Neural cell (in vitro differentiated cells): ENCODE measurements around the gene ARSI. TPM values are rescaled to one million over a fixed set of nuclear protein-coding genes. Genes with fewer than 3 reads are reported as not detected.

Experiments used
- H2AFZ ChIP-seq: fragments of 200-600, 300-800 bp; sonication (generic), shearing (Covaris generic); 2 replicates; pipeline ENCODE4 v1.6.0; 2014; ENCODE audit warnings: low read depth, mild to moderate bottlenecking, antibody characterized with exemption, low read length, moderate library complexity
- H3F3A ChIP-seq: fragments of 200-600 bp; shearing (Covaris generic); 2 replicates; pipeline ENCODE4 v1.6.1; 2016; ENCODE audit warnings: mild to moderate bottlenecking, moderate library complexity, mixed read lengths, antibody characterized with exemption, low read length; ENCODE audit not compliant: insufficient read depth, poor library complexity, severe bottlenecking
- H3K27ac ChIP-seq: fragments of 200-600, 300-800 bp; sonication (generic), shearing (Covaris generic); 2 replicates; pipeline ENCODE4 v1.5.1; 2014; ENCODE audit warnings: mild to moderate bottlenecking, low read length, moderate library complexity
- H3K27me3 ChIP-seq: fragments of 300-800, 200-600 bp; sonication (generic), shearing (Covaris generic); 2 replicates; pipeline ENCODE4 v1.6.0; 2014; ENCODE audit warnings: mild to moderate bottlenecking, low read depth, low read length, moderate library complexity; ENCODE audit not compliant: insufficient read depth
- H3K36me3 ChIP-seq: fragments of 300-800, 200-600 bp; sonication (generic), shearing (Covaris generic); 2 replicates; pipeline ENCODE4 v1.5.1; 2014; ENCODE audit warnings: mild to moderate bottlenecking, antibody characterized with exemption, low read length, moderate library complexity; ENCODE audit not compliant: insufficient read depth
- H3K4me2 ChIP-seq: fragments of 300-800, 200-600 bp; sonication (generic), shearing (Covaris generic); 2 replicates; pipeline ENCODE4 v1.6.0; 2014; ENCODE audit warnings: mild to moderate bottlenecking, low read length
- H3K4me3 ChIP-seq: fragments of 300-800, 200-600 bp; sonication (generic), shearing (Covaris generic); 2 replicates; pipeline ENCODE4 v1.5.1; 2014; ENCODE audit warnings: mild to moderate bottlenecking, low read length, moderate library complexity
- H3K79me2 ChIP-seq: fragments of 200-600 bp; shearing (Covaris generic); replicated peaks from 2 replicates; pipeline ENCODE4 v1.6.0; 2014; ENCODE audit warnings: mild to moderate bottlenecking, low read length, moderate library complexity; ENCODE audit not compliant: insufficient read depth
- H3K9ac ChIP-seq: fragments of 300-800, 200-600 bp; sonication (generic), shearing (Covaris generic); 2 replicates; pipeline ENCODE4 v1.6.1; 2016; ENCODE audit warnings: mild to moderate bottlenecking, low read length, mixed read lengths
- H3K9me2 ChIP-seq: fragments of 200-600 bp; shearing (Covaris generic); 2 replicates; pipeline ENCODE4 v1.6.1; 2016; ENCODE audit warnings: mild to moderate bottlenecking, low read length, mixed read lengths; ENCODE audit not compliant: insufficient read depth
- H3K9me3 ChIP-seq: fragments of 200-600, 300-800 bp; sonication (generic), shearing (Covaris generic); 2 replicates; pipeline ENCODE4 v1.6.1; 2016; ENCODE audit warnings: mild to moderate bottlenecking, mixed run types, low read length, moderate library complexity, mixed read lengths
- H4K20me1 ChIP-seq: fragments of 200-600 bp; shearing (Covaris generic); 2 replicates; pipeline ENCODE4 v1.6.1; 2016; ENCODE audit warnings: mild to moderate bottlenecking, mixed run types; ENCODE audit not compliant: insufficient read depth
- EP300 ChIP-seq: fragments of 450-650 bp; conservative IDR thresholded peaks from 2 replicates; pipeline ENCODE4 v1.6.1; 2014; ENCODE audit warnings: antibody characterized with exemption, mild to moderate bottlenecking, moderate library complexity; ENCODE audit not compliant: poor library complexity, severe bottlenecking
- EZH2 ChIP-seq: fragments of 200-600, 300-800 bp; shearing (Covaris generic), sonication (generic); IDR thresholded peaks from 2 replicates; pipeline ENCODE4 v1.6.1; 2014; ENCODE audit warnings: antibody characterized with exemption, low read length, borderline replicate concordance, mild to moderate bottlenecking; ENCODE audit not compliant: insufficient read depth, poor library complexity, severe bottlenecking
- MXI1 ChIP-seq: fragments of 450-650 bp; conservative IDR thresholded peaks from 2 replicates; pipeline ENCODE4 v1.6.1; 2014; ENCODE audit warnings: antibody characterized with exemption, mild to moderate bottlenecking; ENCODE audit not compliant: poor library complexity, severe bottlenecking
- POLR2AphosphoS5 ChIP-seq: IDR thresholded peaks from 2 replicates; pipeline ENCODE4 v1.6.1; 2012
- RAD21 ChIP-seq: fragments of 450-650 bp; conservative IDR thresholded peaks from 2 replicates; pipeline ENCODE4 v1.6.1; 2014; ENCODE audit warnings: antibody characterized with exemption, mild to moderate bottlenecking, moderate library complexity
- SMC3 ChIP-seq: fragments of 450-650 bp; conservative IDR thresholded peaks from 2 replicates; pipeline ENCODE4 v1.6.1; 2014; ENCODE audit warnings: antibody characterized with exemption, mild to moderate bottlenecking, moderate library complexity; ENCODE audit not compliant: poor library complexity
- TAF1 ChIP-seq: IDR thresholded peaks from 2 replicates; pipeline ENCODE4 v1.6.1; 2012; ENCODE audit warnings: low read depth
- polyA plus RNA-seq: library from polyadenylated mRNA; depleted of rRNA; stranded (reverse); fragments of >200 nt; gene quantifications from 2 replicates; pipeline ENCODE4 v1.2.3, GENCODE V29; 2014
- TF ChIP-seq, protein P1 (sequence below): fragments of 450-650 bp; IDR thresholded peaks from 2 replicates; pipeline ENCODE4 v1.5.1; 2014; ENCODE audit warnings: antibody characterized with exemption, mild to moderate bottlenecking, moderate library complexity; ENCODE audit not compliant: poor library complexity, severe bottlenecking
- TF ChIP-seq, protein P2 (sequence below): IDR thresholded peaks from 2 replicates; pipeline ENCODE4 v1.6.1; 2012; ENCODE audit warnings: borderline replicate concordance

Gene ARSI
- polyA plus RNA-seq, 1 donor from 2014 or later: not detected

DNA sequence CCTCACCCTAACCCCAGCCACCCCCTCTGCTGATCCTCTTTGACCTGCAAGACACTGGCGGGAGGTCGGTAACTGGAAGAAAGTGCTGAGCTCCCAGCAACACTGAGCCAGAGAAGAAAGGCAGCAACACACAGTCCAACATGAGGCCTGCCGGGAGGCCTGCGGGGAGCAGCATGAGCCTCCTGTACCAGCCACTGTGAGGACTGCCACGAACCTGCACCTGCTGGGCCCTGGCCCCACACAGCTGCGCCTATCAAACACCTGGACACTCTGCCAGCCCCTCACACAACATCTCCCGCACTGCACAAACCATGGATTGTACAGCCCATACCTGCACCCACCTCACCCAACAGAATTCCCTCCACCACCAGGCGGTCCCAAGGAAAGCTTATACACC lies 31.4 kb downstream of the ARSI start:
- no peaks in the 10 kb centered on the region for H4K20me1 ChIP-seq
- H2AFZ ChIP-seq: no peak overlapping the region
- TF ChIP-seq SMC3: no peak
- TF ChIP-seq MXI1: no peak
- TF ChIP-seq POLR2AphosphoS5: no peak
- TF ChIP-seq TAF1: no peak
- no peak for TF ChIP-seq RAD21
- TF ChIP-seq, protein P1, sequence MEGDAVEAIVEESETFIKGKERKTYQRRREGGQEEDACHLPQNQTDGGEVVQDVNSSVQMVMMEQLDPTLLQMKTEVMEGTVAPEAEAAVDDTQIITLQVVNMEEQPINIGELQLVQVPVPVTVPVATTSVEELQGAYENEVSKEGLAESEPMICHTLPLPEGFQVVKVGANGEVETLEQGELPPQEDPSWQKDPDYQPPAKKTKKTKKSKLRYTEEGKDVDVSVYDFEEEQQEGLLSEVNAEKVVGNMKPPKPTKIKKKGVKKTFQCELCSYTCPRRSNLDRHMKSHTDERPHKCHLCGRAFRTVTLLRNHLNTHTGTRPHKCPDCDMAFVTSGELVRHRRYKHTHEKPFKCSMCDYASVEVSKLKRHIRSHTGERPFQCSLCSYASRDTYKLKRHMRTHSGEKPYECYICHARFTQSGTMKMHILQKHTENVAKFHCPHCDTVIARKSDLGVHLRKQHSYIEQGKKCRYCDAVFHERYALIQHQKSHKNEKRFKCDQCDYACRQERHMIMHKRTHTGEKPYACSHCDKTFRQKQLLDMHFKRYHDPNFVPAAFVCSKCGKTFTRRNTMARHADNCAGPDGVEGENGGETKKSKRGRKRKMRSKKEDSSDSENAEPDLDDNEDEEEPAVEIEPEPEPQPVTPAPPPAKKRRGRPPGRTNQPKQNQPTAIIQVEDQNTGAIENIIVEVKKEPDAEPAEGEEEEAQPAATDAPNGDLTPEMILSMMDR: no peak
- H3K9me2 ChIP-seq: no peaks in the 10 kb centered on the region
- no peaks in the 10 kb centered on the region for H3K9me3 ChIP-seq
- no peaks in the 10 kb centered on the region for H3K27me3 ChIP-seq
- no peak overlapping the region for H3K27ac ChIP-seq
- H3F3A ChIP-seq: no peaks in the 10 kb centered on the region
- H3K36me3 ChIP-seq: no peaks in the 10 kb centered on the region
- no peak overlapping the region for H3K4me2 ChIP-seq
- H3K9ac ChIP-seq: no peak overlapping the region
- H3K4me3 ChIP-seq: no peak overlapping the region
- no peaks in the 10 kb centered on the region for H3K79me2 ChIP-seq

DNA sequence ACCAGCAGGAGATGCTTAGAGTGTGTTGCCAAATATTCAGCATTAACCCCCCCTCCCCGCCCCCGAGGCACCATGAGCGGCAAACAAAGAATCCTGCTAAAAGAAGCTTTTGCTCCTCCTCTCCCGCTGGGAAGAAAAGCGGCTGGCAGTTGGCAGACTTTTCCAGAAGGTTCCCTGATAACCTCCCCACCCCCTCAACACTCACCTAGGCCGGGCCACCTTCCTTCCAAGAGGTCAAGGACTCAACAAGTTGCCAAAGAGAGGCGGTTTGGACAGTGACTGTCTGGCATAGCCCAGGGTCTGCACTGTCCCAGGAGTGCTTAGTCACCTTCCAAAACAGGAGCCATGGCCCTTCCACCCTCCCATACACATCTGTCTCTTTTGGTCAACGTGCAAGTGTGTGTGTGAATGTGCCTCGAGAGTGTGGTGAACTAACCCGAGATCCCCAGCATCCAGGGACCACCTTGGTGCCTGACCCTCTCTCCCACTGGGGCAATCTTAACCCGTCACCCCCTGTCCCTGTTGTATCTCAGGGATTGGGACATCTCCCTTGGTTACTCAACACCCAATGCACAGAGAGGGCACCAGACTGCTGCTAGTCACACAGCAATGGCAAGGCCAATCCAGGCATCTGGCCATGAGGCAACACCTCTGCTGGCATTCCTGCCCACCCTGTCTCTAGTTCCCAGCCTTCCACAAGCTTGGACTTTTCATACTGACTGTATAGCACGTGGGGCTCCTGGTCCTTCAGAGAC lies 32.0 kb downstream of the ARSI start:
- Histone ChIP-seq H4K20me1 (no peaks in the 10 kb centered on the region), H3K4me3 (no peak overlapping the region), H3K27me3 (no peaks in the 10 kb centered on the region), H3K4me2 (no peak overlapping the region), H3K27ac (no peak overlapping the region), H3F3A (no peaks in the 10 kb centered on the region), H2AFZ (no peak overlapping the region), H3K9ac (no peak overlapping the region), H3K9me3 (no peaks in the 10 kb centered on the region), H3K36me3 (no peaks in the 10 kb centered on the region), H3K9me2 (no peaks in the 10 kb centered on the region), H3K79me2 (no peaks in the 10 kb centered on the region)
- TF ChIP-seq POLR2AphosphoS5: no peak
- TF ChIP-seq TAF1: no peak
- TF ChIP-seq RAD21: no peak
- no peak for TF ChIP-seq EP300
- TF ChIP-seq, protein P2, sequence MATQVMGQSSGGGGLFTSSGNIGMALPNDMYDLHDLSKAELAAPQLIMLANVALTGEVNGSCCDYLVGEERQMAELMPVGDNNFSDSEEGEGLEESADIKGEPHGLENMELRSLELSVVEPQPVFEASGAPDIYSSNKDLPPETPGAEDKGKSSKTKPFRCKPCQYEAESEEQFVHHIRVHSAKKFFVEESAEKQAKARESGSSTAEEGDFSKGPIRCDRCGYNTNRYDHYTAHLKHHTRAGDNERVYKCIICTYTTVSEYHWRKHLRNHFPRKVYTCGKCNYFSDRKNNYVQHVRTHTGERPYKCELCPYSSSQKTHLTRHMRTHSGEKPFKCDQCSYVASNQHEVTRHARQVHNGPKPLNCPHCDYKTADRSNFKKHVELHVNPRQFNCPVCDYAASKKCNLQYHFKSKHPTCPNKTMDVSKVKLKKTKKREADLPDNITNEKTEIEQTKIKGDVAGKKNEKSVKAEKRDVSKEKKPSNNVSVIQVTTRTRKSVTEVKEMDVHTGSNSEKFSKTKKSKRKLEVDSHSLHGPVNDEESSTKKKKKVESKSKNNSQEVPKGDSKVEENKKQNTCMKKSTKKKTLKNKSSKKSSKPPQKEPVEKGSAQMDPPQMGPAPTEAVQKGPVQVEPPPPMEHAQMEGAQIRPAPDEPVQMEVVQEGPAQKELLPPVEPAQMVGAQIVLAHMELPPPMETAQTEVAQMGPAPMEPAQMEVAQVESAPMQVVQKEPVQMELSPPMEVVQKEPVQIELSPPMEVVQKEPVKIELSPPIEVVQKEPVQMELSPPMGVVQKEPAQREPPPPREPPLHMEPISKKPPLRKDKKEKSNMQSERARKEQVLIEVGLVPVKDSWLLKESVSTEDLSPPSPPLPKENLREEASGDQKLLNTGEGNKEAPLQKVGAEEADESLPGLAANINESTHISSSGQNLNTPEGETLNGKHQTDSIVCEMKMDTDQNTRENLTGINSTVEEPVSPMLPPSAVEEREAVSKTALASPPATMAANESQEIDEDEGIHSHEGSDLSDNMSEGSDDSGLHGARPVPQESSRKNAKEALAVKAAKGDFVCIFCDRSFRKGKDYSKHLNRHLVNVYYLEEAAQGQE: no peak
- TF ChIP-seq SMC3: no peak

DNA sequence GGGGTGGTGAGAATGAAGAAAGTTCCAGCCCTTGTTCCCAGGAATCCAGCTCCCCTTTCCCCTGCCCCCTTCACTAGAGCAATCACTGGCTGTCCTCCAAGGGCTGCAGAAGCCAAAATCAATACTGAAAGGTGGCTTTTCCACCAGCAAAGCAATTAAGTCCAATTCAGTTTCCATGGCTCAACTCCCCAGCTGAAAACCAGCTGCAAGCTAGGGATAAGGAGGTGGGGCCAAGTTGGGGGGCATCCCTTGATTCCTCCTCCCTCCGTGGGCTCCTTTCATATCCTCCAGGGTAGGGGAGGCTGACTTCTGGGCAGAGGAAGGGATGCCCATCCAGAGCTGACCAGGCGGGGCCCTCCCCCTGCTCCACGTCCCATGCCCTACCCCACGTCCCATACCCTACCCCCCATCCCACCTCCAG lies 35.8 kb downstream of the ARSI start:
- Histone ChIP-seq H3K9me2 (no peaks in the 10 kb centered on the region), H3K9ac (no peak overlapping the region), H3K27me3 (no peaks in the 10 kb centered on the region), H3K9me3 (no peaks in the 10 kb centered on the region), H3K36me3 (no peaks in the 10 kb centered on the region), H3F3A (no peaks in the 10 kb centered on the region), H4K20me1 (no peaks in the 10 kb centered on the region), H3K79me2 (no peaks in the 10 kb centered on the region), H2AFZ (no peak overlapping the region), H3K27ac (no peak overlapping the region), H3K4me3 (no peak overlapping the region), H3K4me2 (no peak overlapping the region)
- TF ChIP-seq EP300 (no peak), SMC3 (no peak), RAD21 (no peak), POLR2AphosphoS5 (no peak), MXI1 (no peak), EZH2 (no peak), TAF1 (no peak)
- TF ChIP-seq, protein P1: no peak
- TF ChIP-seq, protein P2: no peak
